GM23338 (cell line): Measurements from ENCODE around the gene RSPH1. TPM values are rescaled to one million over a fixed set of nuclear protein-coding genes. Genes with fewer than 3 reads are reported as not detected.

Source experiments
- ATAC-seq: fragments of 200-7000 bp; cut with Tn5 transposase; 3 replicates; pipeline ENCODE4 v1.9.1; 2020
- DNase-seq: peaks from one replicate; pipeline ENCODE4 v3.0.0-alpha.2; 2015; ENCODE audit warnings: low spot score
- H2AFZ ChIP-seq: fragments of 200-600 bp; sonication (generic); 2 replicates; pipeline ENCODE4 v1.8.0; 2016; ENCODE audit warnings: antibody characterized with exemption, mild to moderate bottlenecking, moderate library complexity
- H3F3A ChIP-seq: fragments of 200-600 bp; sonication (generic); replicated peaks from 2 replicates; pipeline ENCODE4 v1.8.0; 2017; ENCODE audit warnings: antibody characterized with exemption, mixed run types, low read depth
- H3K27ac ChIP-seq: fragments of 200-600 bp; sonication (generic); 2 replicates; pipeline ENCODE4 v1.6.1; 2016; ENCODE audit warnings: low read depth
- H3K27me3 ChIP-seq: fragments of 200-600 bp; sonication (generic); 2 replicates; pipeline ENCODE4 v1.8.0; 2016; ENCODE audit warnings: mild to moderate bottlenecking, mixed run types, moderate library complexity; ENCODE audit not compliant: insufficient read depth
- H3K36me3 ChIP-seq: fragments of 200-600 bp; sonication (generic); 2 replicates; pipeline ENCODE4 v1.8.0; 2016; ENCODE audit warnings: mild to moderate bottlenecking; ENCODE audit not compliant: insufficient read depth
- H3K4me1 ChIP-seq: fragments of 200-600 bp; sonication (generic); 2 replicates; pipeline ENCODE4 v1.8.0; 2016; ENCODE audit warnings: mild to moderate bottlenecking, moderate library complexity; ENCODE audit not compliant: insufficient read depth
- H3K4me2 ChIP-seq: fragments of 200-600 bp; sonication (generic); 2 replicates; pipeline ENCODE4 v1.7.1; 2017; ENCODE audit warnings: mixed run types
- H3K4me3 ChIP-seq: fragments of 200-600 bp; sonication (generic); 2 replicates; pipeline ENCODE4 v1.6.1; 2016; ENCODE audit warnings: mixed run types
- H3K79me2 ChIP-seq: fragments of 200-600 bp; sonication (generic); replicated peaks from 2 replicates; pipeline ENCODE4 v1.8.0; 2017; ENCODE audit warnings: mild to moderate bottlenecking; ENCODE audit not compliant: insufficient read depth
- H3K9me2 ChIP-seq: fragments of 200-600 bp; sonication (generic); 2 replicates; pipeline ENCODE4 v1.8.0; 2017; ENCODE audit not compliant: insufficient read depth
- H4K20me1 ChIP-seq: fragments of 200-600 bp; sonication (generic); replicated peaks from 2 replicates; pipeline ENCODE4 v1.8.0; 2017; ENCODE audit warnings: mild to moderate bottlenecking; ENCODE audit not compliant: insufficient read depth
- H3K27ac Mint-ChIP-seq: 2 replicates; pipeline ENCODE4 v1.8.0; 2020; ENCODE audit warnings: inconsistent platforms, mild to moderate bottlenecking, moderate library complexity, mixed read lengths
- H3K27me3 Mint-ChIP-seq: 3 replicates; pipeline ENCODE4 v1.8.0; 2022; ENCODE audit warnings: low read depth, mild to moderate bottlenecking, moderate library complexity, mixed read lengths, inconsistent platforms; ENCODE audit not compliant: insufficient read depth, poor library complexity
- H3K36me3 Mint-ChIP-seq: 3 replicates; pipeline ENCODE4 v1.8.0; 2021; ENCODE audit warnings: low read depth, mild to moderate bottlenecking, inconsistent platforms, moderate library complexity, mixed read lengths
- H3K4me1 Mint-ChIP-seq: 3 replicates; pipeline ENCODE4 v1.8.0; 2020; ENCODE audit warnings: mild to moderate bottlenecking, inconsistent platforms, mixed read lengths
- H3K4me3 Mint-ChIP-seq: 3 replicates; pipeline ENCODE4 v1.8.0; 2021; ENCODE audit warnings: moderate library complexity, mild to moderate bottlenecking, inconsistent platforms, mixed read lengths
- H3K9me3 Mint-ChIP-seq: 3 replicates; pipeline ENCODE4 v1.8.0; 2020; ENCODE audit warnings: moderate library complexity, mild to moderate bottlenecking, inconsistent platforms, mixed read lengths
- CREB1 ChIP-seq: fragments of 250-450 bp; sonication (Bioruptor Pico); IDR thresholded peaks from 2 replicates; pipeline ENCODE4 v1.5.0; 2020; ENCODE audit warnings: low read depth, mild to moderate bottlenecking, moderate library complexity
- CTCF ChIP-seq, 2 experiments: fragments of 200-600 bp in 1 of 2; sonication (generic) in 1 of 2; conservative IDR thresholded peaks; 2 replicates each; pipeline versions ENCODE4 v1.5.1 to v1.6.1; 2016 to 2017; ENCODE audit warnings: antibody characterized with exemption in 2 of 2, low read depth in 2 of 2, mild to moderate bottlenecking in 2 of 2, moderate library complexity in 1 of 2
- ETS1 ChIP-seq: IDR thresholded peaks from 2 replicates; pipeline ENCODE4 v1.6.1; 2016; ENCODE audit warnings: antibody characterized with exemption
- EZH2 ChIP-seq: fragments of 200-600 bp; sonication (generic); IDR thresholded peaks from one replicate; pipeline ENCODE4 v1.8.0; 2017; ENCODE audit warnings: antibody characterized with exemption, mild to moderate bottlenecking, low read depth; ENCODE audit not compliant: unreplicated experiment
- EZH2phosphoT487 ChIP-seq: fragments of 200-600 bp; sonication (generic); IDR thresholded peaks from one replicate; pipeline ENCODE4 v1.8.1; 2018; ENCODE audit warnings: antibody characterized with exemption; ENCODE audit not compliant: unreplicated experiment
- JUNB ChIP-seq: IDR thresholded peaks from one replicate; pipeline ENCODE4 v1.6.1; 2016; ENCODE audit warnings: antibody characterized with exemption; ENCODE audit not compliant: unreplicated experiment
- NANOG ChIP-seq: IDR thresholded peaks from 2 replicates; pipeline ENCODE4 v1.6.1; 2016; ENCODE audit warnings: antibody characterized with exemption, borderline replicate concordance
- POLR2AphosphoS5 ChIP-seq: IDR thresholded peaks from 2 replicates; pipeline ENCODE4 v1.6.1; 2016; ENCODE audit warnings: antibody characterized with exemption, low read depth
- REST ChIP-seq: IDR thresholded peaks from one replicate; pipeline ENCODE4 v1.6.1; 2018; ENCODE audit warnings: antibody characterized with exemption; ENCODE audit not compliant: unreplicated experiment
- STAT1 ChIP-seq: IDR thresholded peaks from one replicate; pipeline ENCODE4 v1.6.1; 2016; ENCODE audit warnings: antibody characterized with exemption; ENCODE audit not compliant: unreplicated experiment
- ZNF114 ChIP-seq: fragments of 250-450 bp; sonication (Bioruptor Pico); IDR thresholded peaks from 2 replicates; pipeline ENCODE4 v1.5.0; 2020; ENCODE audit warnings: mild to moderate bottlenecking, moderate library complexity
- ZNF331 ChIP-seq: fragments of 250-450 bp; sonication (Bioruptor Pico); IDR thresholded peaks from 2 replicates; pipeline ENCODE4 v1.5.0; 2020; ENCODE audit warnings: low read depth, mild to moderate bottlenecking, moderate library complexity
- ZNF462 ChIP-seq: fragments of 250-450 bp; sonication (Bioruptor Pico); IDR thresholded peaks from 2 replicates; pipeline ENCODE4 v1.5.0; 2020; ENCODE audit warnings: mild to moderate bottlenecking, moderate library complexity
- polyA plus RNA-seq: library from polyadenylated mRNA; unstranded; fragments of >200 nt; fragmentation: Nextera tagmentation; extraction: Ambion mirVana; gene quantifications from 2 replicates; pipeline ENCODE4 v1.2.1, GENCODE V29; 2016
- total RNA-seq: library from RNA; depleted of rRNA; stranded (reverse); fragments of >200 nt; shearing (Covaris generic); gene quantifications from 2 replicates; pipeline ENCODE4 v1.2.3, GENCODE V29; 2014

RSPH1 gene
- total and polyA plus RNA-seq, 2 experiments from 2014 or later: 0.23 TPM; not detected in 1

GRCh38 chr21:42441963-42442362 lies 54.1 kb downstream of the RSPH1 start:
- H3K36me3 Mint-ChIP-seq: no peaks in the 10 kb centered on the region
- no peaks in the 10 kb centered on the region for H4K20me1 ChIP-seq
- H3K27me3 ChIP-seq: no peaks in the 10 kb centered on the region
- TF ChIP-seq JUNB: no peak
- TF ChIP-seq ZNF331 (CRISPR knock-in tag): no peak
- TF ChIP-seq ZNF462 (CRISPR knock-in tag): no peak
- TF ChIP-seq CTCF (conservative IDR thresholded peaks at IDR 0.05; ENCODE audit: low read depth in 2 of 2): no peak
- no peak for TF ChIP-seq NANOG
- no peak for TF ChIP-seq POLR2AphosphoS5
- no peak for TF ChIP-seq ZNF114 (CRISPR knock-in tag)
- no peak for TF ChIP-seq STAT1
- no peak for TF ChIP-seq REST
- TF ChIP-seq ETS1: no peak
- TF ChIP-seq EZH2: no peak
- TF ChIP-seq CREB1: no peak
- TF ChIP-seq EZH2phosphoT487: no peak
- no peaks in the 10 kb centered on the region for H3K79me2 ChIP-seq
- H3K4me1 ChIP-seq: no peaks in the 10 kb centered on the region
- no peak overlapping the region for H3K4me2 ChIP-seq
- H3K9me2 ChIP-seq: no peaks in the 10 kb centered on the region
- H3K9me3 Mint-ChIP-seq: no peaks in the 10 kb centered on the region; the same call in 2 of the 3 replicates
- H3K27ac Mint-ChIP-seq: no peak overlapping the region
- no peak overlapping the region for H3K4me3 Mint-ChIP-seq
- DNase-seq: no peak
- no peaks in the 10 kb centered on the region for H3F3A ChIP-seq
- no peak overlapping the region for H3K27ac ChIP-seq
- peaks cover 13% of the 10 kb centered on the region for H3K27me3 Mint-ChIP-seq
- 0 out of 3 replicates have a peak, but pooled peaks cover 2% of the 10 kb centered on the region for H3K4me1 Mint-ChIP-seq
- H3K4me3 ChIP-seq: no peak overlapping the region
- no peaks in the 10 kb centered on the region for H3K36me3 ChIP-seq
- no peak for ATAC-seq
- H2AFZ ChIP-seq: no peak overlapping the region
